CD4-positive, alpha-beta T cell treated with Interleukin-2 at 100 ng/mL for 4 hours (primary cell): ENCODE data around the gene KCNIP1.

Experiments used
- DNase-seq: peaks from one replicate; pipeline ENCODE4 v3.0.0-alpha.2; 2020; ENCODE audit warnings: low spot score

The KCNIP1 gene

GRCh38 chr5:170565072-170565471 lies 61.3 kb downstream of the KCNIP1 start:
- DNase-seq, result no peak

GRCh38 chr5:170569101-170569500 lies 65.3 kb downstream of the KCNIP1 start:
- DNase-seq, result no peak

DNA sequence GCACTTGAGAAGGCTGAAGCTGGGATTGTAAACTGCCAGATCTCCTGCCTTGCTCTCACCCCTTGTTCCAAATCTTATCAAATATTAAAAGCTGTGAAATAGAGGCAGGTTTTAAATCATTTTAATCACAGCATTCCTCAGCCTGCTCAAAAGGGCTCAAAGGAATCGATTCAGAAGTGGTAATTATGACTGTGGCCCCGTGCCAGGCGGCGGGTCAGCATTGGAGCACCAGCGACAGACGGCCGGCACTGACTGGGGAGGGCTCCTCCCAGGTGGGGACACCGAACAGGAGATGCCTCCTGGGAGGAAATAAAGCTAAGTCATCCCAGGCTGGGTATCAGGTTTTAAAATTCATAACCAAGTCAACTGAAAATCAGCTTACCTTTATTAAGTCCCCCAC lies 66.7 kb downstream of the KCNIP1 start:
- no peak for DNase-seq

GRCh38 chr5:170571281-170571731 lies 67.5 kb downstream of the KCNIP1 start:
- DNase-seq, result no peak

- DNase-seq, result no peak
Measured at GRCh38 chr5:170571875-170572852, 68.3 kb downstream of the KCNIP1 start.

DNA sequence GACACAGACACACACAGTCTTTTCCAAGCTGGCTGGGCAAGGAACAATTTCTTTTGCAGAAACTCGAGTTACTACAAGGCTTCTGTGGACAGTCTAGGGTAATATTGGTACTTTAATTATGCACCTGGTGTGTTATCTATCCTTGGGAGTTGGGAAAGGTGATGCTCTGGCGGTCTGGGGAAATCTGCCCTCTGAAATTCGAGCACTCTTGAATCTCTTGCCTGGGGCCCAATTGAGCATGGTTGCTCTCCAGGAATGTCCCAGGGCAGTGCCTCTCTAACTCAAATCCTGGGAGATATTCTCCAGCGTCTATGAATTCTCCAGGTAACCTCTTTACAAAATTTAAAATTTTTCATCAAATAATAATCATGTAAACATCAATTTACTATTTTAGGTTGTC lies 69.3 kb downstream of the KCNIP1 start:
- no peak for DNase-seq

- no peak for DNase-seq
Measured at GRCh38 chr5:170573660-170574059, 69.8 kb downstream of the KCNIP1 start.

GRCh38 chr5:170576602-170577535 lies 73.0 kb downstream of the KCNIP1 start:
- DNase-seq, result no peak

DNA sequence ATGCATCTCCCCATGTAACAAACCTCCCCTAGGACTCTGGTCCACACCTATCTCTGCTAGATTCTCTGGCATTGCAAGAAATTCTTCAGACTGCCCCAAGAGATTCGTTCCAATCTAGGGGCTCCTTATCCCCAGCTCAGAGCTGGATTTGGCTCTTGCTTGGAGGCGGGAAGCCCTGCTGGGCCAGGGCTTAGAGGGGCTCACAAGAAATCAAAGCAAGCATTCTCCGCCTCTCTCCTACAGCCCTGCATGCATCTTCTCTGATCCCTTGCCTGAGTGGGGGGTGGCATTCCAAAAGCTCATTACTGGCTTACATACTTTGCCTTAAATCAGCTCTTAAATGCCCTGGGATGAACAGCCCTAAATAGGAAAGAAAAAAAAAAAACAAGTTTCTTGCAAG lies 75.8 kb downstream of the KCNIP1 start:
- no peak for DNase-seq

- no peak for DNase-seq
Measured at GRCh38 chr5:170581211-170581610, 77.4 kb downstream of the KCNIP1 start.

GRCh38 chr5:170582644-170583330 lies 79.0 kb downstream of the KCNIP1 start:
- DNase-seq, result no peak

GRCh38 chr5:170584003-170584402 lies 80.2 kb downstream of the KCNIP1 start:
- no peak for DNase-seq

GRCh38 chr5:170584450-170585058 lies 80.7 kb downstream of the KCNIP1 start:
- no peak for DNase-seq

- DNase-seq, result no peak
Measured at GRCh38 chr5:170585273-170585948, 81.6 kb downstream of the KCNIP1 start.

DNA sequence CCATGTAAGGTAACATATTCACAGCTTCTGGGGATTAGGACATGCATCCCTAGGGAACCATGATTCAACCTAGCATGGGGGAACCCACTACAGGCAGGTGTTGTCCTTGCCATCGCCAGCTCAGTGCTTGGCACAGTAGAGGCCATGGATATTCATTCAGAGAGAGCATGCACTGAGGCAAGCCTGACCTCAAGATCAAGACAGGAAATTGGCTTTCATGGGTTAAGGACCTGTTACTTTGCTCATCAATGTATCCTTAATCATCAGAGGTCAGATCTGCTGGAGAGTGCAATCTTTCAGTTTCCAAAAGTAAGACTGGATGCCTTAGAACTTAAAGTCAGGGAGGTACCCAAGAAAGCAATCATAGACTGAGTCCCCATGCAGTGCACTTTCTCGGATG lies 84.0 kb downstream of the KCNIP1 start:
- DNase-seq, result no peak

DNA sequence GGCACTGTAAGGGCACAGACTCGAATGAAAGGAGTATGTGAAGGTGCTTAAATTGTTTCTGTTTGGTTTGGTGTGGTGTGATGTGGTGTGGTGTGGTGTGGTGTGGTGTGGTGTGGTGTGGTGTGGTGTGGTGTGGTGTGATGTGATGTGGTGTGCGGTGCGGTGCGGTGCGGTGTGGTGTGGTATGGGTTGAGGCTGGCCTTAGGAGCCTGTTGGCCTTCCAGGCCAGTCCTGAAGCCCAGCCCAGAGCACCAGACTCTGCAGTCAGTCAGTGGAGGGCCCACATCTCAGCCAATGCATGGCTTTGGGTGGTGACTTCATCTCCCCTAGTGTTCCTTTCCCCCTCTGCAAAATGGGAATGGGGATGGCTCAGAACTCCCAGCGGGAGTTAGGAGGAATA lies 85.8 kb downstream of the KCNIP1 start:
- DNase-seq, result no peak

GRCh38 chr5:170590566-170590965 lies 86.7 kb downstream of the KCNIP1 start:
- DNase-seq, result no peak

- DNase-seq, result no peak
Measured at GRCh38 chr5:170591054-170591453, 87.2 kb downstream of the KCNIP1 start.

DNA sequence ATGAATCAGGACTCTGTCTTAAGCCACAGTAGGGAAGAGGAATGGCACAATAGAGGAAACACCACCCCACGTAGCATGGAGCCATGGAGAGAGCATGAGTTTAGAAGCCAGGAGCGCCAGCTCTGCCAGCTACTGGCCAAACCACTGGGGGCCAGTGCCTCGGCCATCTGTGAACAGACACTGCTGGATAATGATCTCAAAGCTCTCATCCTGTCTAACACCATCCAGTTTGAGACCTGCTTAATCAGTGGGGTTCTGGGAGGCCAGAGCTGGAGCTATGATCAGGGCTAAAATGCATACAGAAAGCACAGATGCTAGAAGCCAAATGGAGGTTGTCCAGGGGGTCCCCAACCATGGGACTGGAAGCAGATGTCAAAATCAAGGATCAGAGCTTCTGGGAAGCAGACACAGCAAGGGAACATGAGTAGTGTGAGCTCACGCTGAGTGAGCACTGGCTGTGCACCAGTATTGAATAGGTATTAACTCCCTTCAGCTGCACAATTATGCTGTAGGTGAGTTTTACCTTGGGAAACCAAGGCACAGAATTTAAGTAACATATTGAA lies 92.7 kb downstream of the KCNIP1 start:
- DNase-seq, result no peak

DNA sequence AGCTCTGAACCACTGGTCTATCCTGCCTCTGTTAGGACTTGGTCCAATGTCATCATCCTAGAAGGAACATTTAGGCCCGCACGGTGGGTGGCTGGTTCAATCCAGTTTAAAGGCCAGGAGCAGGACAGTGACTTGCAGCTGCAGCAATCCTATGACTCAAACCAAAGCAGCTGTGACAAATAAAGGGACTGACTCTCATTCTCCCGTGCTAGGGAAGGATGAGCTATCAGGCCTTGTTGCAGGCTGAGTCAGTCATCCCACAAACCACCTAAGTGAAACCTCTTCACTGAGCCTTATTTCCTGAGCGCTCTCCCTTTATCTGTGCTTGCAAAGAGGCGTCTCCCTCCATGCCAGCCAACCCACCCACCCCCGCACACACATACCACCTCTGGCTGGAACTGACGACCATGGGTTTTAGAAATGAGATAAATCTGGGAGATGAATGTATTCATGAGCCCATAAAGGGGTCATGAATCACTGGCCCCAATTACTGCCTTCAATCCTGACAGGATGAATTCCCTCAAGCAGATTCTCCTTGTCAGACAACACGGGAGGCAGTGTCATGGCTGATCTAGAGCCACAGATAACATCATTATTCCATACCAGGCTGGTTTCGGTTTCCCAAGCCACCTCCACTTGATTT lies 93.4 kb downstream of the KCNIP1 start:
- DNase-seq, result no peak
